HG03558 (cell line): ENCODE data around the gene TM4SF5.

Experiments
- ATAC-seq: cut with Tn5 transposase; IDR thresholded peaks from one replicate; pipeline ENCODE4 v1.9.1; 2021; ENCODE audit warnings: moderate number of reproducible peaks; ENCODE audit not compliant: unreplicated experiment; ENCODE audit errors: extremely low read depth

TM4SF5 gene

GRCh38 chr17:4744999-4745969 lies 26.4 kb upstream of the TM4SF5 start:
- ATAC-seq: no peak

GRCh38 chr17:4747847-4748246 lies 23.8 kb upstream of the TM4SF5 start:
- no peak for ATAC-seq

- ATAC-seq: no peak
Observed at GRCh38 chr17:4748686-4749085, 23.0 kb upstream of the TM4SF5 start.

DNA sequence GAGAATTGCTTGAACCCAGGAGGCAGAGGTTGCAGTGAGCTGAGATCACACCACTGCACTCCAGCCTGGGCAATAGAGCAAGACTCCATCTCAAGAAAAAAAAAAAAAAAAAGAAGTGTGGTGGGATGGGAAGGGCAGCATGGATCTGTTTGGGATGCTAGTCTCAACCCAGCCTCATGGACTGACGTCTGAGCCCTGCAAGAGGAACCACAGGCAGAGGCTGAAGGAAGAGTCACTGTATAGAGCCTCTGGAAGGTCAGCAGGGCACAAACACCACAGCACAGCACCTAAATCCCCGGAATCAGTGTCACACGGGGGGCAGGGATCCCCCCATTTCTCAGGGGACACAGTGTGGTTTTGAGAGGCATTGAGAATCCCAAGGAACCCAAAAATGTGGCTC lies 21.1 kb upstream of the TM4SF5 start:
- ATAC-seq: no peak

DNA sequence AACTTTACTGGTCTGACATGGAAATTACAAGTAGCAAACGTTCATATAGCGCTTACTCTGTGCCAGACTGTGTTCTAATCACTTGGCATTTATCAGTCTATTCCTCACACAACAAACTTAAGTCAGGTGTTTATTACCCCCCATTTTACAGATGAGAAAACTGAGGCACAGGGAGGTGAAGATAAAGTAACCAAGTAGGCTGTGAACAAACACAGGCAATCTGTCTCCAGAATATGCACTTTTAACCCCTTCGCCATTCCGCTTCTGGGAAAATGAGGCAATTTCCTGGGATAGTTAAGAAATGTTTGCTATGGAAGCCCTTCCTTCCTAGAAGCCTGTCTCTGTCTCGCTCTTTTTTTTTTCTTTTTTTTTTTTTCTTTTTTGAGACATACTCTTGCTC lies 19.8 kb upstream of the TM4SF5 start:
- ATAC-seq: no peak

DNA sequence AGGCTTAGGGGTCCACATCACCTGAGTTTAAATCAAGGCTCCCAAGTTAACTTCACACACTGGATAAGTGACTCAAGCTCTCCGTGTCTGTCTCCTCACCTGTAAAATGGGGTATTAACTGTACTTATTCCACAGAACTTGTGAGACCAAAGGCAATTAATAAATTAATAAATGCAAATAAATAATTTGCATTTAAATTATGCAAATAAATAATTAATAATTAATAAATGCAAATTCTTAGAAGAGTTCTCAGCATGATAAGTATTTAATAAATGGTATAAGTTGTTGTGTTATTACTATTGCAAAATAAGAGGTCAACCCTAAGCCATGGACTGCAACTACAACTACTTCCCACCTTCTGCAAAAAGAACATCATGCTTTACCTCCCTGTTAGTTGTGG lies 18.3 kb upstream of the TM4SF5 start:
- no peak for ATAC-seq

DNA sequence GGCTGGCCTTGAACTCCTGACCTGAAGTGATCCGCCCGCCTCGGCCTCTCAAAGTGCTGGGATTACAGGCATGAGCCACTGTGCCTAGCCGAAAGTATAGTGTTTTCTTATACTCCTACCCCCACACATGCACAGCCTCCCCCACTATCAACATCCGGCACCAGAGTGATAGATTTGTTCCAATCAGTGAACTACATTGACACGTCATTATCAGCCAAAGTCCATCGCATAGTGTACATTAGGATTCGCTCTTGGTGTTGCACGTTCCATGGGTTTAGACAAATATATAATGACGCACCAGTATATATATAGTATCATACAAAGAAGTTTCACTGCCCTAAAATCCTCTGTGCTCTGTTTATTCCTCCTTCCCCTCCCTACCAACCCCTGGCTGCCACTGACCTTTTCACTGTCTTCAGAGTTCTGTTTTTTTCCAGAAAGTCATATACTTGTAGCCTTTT lies 11.9 kb upstream of the TM4SF5 start:
- ATAC-seq: no peak

DNA sequence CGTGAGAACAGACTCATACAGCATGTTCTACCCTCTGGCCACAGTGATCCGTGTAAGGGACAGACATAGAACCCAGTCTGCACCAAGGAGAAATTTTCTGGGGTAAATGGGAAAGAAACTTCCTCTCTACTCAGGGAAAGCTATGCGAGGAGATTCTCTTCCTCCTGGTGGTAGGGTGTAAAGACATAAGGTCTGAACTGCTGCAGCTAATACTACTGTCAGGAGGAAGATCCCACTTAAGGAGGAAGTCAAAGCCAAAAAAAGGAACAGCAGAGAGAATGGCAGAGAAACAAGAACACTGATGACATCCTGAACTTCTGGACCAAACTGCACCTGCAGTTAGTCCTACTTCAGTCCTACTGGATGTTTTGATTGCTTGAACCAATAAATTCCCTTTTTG lies 7.1 kb upstream of the TM4SF5 start:
- ATAC-seq: no peak

GRCh38 chr17:4766201-4766600 lies 5.5 kb upstream of the TM4SF5 start:
- ATAC-seq: no peak

DNA sequence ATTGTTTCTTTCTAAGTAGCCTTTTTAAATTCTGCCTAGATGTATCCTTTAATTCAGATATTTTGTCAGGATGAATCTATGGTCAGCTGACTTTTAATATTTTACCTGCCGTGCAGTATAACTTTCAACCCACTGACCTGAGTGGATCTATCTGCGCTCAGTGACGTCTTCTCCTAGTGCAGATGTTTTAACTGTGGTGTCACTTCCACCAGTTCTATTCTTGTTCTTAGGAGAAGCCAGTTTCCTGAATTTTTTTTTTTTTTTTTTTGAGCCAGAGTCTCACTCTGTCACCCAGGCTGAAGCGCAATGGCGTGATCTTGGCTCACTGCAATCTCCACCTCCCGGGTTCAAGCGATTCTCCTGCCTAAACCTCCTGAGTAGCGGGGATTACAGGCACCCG lies 5.0 kb upstream of the TM4SF5 start:
- no peak for ATAC-seq

DNA sequence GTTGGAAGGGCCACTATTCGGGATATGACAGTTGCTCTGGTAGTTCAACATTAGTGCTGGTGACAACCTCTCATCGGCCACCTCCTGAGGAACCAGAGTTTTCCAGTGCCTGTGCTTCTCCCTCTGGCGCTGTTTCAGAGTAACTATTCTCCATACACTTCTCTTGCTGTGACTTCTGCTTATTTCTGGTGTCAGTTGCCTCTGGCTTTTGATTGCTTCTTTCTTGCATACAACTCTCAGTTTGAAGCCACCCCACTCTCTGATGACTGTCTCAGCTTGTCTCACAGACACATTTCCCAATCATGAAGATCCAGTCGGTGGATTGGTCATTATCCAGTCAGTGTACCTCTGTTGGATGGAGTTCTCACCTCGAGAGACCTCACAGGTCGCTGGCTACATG lies 3.4 kb upstream of the TM4SF5 start:
- no peak for ATAC-seq

GRCh38 chr17:4769628-4770027 lies 2.1 kb upstream of the TM4SF5 start:
- ATAC-seq: no peak

- ATAC-seq: no peak
Observed at GRCh38 chr17:4772235-4772613, 538 bp downstream of the TM4SF5 start.

DNA sequence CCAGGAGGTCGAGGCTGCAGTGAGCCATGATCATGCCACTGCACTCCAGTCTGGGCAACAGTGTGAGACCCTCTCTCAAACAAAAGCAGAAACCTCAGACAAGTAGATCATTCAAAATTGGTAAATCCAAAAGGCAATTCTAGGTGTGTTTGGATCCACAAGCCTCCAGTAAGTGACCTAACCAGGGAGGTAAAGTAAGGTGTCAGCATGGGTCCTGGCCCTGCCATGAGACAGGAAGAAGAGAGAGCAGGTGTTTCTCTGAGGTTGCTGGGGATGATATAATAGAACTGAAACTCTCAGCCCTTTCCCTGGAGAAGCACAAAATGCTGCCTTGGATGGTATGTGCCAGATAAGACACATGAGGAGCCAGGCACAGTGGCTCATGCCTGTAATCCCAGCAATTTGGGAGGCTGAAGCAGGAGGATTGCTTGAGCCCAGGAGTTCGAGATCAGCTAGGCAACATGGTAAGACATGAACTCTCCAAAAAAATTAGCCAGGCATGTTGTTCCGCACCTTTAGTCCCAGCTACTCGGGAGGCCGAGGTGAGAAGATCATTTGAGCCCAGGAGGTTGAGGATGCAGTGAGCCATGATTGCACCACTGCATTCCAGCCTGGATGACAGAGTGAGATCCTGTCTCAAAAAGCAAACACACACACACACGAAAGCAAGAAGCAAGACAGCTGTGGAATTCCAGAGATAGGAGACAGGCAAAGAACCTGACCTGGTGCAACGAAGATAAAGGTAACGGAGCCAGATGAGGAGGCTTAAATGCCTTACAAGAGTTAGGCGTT lies 6.5 kb downstream of the TM4SF5 start:
- no peak for ATAC-seq

GRCh38 chr17:4780325-4780955 lies 8.8 kb downstream of the TM4SF5 start:
- ATAC-seq: no peak

GRCh38 chr17:4782652-4783051 lies 11.0 kb downstream of the TM4SF5 start:
- ATAC-seq: no peak

- ATAC-seq: no peak
Observed at GRCh38 chr17:4785311-4786105, 13.8 kb downstream of the TM4SF5 start.

DNA sequence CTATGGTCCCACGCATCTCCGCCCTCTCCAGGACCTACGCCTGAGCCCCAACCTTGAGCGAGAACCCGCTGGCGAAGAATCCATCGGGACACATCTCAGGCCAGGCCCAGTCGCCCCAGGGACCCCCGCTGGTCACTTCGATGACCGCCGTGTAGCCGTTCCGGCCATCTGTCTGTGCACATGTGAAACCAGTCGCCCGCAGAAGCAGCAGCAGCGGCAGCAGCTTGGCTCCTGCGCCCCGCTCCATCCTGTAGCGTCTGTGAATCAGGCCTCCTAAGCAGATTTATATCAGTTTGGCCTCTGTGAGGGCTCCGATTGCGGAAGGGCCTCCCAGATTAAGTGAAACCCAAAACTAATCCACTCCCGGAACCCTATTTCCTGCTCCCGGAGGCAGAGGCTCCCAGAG lies 14.4 kb downstream of the TM4SF5 start, which contains the start of gene VMO1:
TSS of gene VMO1 (minus strand) at position 259 of the 406 bp plus-strand sequence. CDS start at position 247, 12 bp downstream.
- no peak for ATAC-seq

- no peak for ATAC-seq
Observed at GRCh38 chr17:4786516-4786915, 14.8 kb downstream of the TM4SF5 start.
